Activated naive CD4-positive, alpha-beta T cell treated with anti-CD3 and anti-CD28 coated beads, Interleukin-2, amount 10 ng/mL, durations not matched to agents 5 hours and 36 hours (primary cell): ENCODE results near the gene AHDC1. TPM values are rescaled to one million over a fixed set of nuclear protein-coding genes. Genes with fewer than 3 reads are reported as not detected.

Experiments
- total RNA-seq, 2 experiments: library from RNA; stranded (reverse); gene quantifications; one replicate each; pipeline ENCODE4 v1.2.3, GENCODE V29; 2021

AHDC1 gene, protein sequence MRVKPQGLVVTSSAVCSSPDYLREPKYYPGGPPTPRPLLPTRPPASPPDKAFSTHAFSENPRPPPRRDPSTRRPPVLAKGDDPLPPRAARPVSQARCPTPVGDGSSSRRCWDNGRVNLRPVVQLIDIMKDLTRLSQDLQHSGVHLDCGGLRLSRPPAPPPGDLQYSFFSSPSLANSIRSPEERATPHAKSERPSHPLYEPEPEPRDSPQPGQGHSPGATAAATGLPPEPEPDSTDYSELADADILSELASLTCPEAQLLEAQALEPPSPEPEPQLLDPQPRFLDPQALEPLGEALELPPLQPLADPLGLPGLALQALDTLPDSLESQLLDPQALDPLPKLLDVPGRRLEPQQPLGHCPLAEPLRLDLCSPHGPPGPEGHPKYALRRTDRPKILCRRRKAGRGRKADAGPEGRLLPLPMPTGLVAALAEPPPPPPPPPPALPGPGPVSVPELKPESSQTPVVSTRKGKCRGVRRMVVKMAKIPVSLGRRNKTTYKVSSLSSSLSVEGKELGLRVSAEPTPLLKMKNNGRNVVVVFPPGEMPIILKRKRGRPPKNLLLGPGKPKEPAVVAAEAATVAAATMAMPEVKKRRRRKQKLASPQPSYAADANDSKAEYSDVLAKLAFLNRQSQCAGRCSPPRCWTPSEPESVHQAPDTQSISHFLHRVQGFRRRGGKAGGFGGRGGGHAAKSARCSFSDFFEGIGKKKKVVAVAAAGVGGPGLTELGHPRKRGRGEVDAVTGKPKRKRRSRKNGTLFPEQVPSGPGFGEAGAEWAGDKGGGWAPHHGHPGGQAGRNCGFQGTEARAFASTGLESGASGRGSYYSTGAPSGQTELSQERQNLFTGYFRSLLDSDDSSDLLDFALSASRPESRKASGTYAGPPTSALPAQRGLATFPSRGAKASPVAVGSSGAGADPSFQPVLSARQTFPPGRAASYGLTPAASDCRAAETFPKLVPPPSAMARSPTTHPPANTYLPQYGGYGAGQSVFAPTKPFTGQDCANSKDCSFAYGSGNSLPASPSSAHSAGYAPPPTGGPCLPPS (N-terminal part only)
- total RNA-seq = 10 to 100 TPM; 24.6 to 28.9 TPM

DNA sequence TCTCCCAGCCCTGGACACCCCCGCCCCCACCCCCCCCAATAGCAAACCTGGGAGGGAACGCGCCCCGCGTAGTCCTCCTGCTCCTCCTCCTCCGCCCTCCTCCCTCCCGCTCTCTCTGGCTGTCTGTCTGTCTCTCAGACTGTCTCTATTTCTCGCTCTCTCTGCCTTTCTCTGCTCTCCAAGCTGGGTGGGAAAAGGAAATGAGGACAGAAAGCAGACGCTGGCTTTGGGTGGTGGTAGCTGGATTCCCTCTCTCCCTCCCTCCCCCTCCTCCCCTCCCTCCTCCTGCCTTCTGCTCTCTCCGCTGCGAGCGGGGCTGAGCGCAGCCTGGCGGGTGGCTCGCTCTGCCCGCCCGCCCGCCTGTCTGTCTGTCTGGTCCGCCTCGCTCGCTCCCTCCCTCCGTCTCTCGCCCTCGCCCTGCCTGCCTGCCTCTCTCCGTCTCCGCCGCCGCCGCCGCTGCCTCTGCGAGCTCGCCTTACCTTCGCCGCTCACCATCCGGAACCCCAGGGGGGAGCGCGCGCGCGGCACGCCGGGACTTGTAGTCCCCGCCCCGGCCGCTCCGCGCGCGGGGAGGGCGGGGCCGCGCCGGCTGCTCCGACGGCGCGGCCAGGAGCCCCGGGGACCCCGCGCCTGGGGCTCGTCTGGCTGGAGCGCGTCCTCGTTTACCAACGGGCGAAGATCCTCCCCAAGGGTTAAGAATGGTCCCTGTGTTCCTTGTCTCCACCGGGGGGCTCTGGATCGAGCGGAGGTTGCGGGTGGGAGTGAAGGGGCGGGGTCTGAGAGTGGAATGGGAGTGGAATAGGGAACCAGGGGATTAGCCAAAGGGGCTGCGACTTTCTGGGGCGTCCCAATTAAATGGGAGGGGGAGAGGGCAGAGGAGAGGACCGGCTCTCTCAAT, at the start of gene AHDC1:
AHDC1 (minus strand) TSS at position 464 of the 898 bp plus-strand sequence. CDS start 52,029 bp downstream, outside the sequence.

GRCh38 chr1:27634985-27635367, 31.0 kb upstream of the AHDC1 start, which contains the start of gene FGR:
Gene FGR (minus strand): TSS chr1:27635185. CDS start chr1:27623916, 11,269 bp downstream.

GRCh38 chr1:27489973-27490741, 113.8 kb downstream of the AHDC1 start, which contains the start of gene WASF2:
Gene WASF2 (minus strand): TSS chr1:27490167. CDS start chr1:27428890, 61,277 bp downstream.

Other genes with a start within 250 kb of the AHDC1 start
- gene MAP3K6, start 237.2 kb downstream of the AHDC1 start, total RNA-seq = 1 to 10 TPM; 6.8 to 7.4 TPM
- gene FCN3, start 229.3 kb downstream of the AHDC1 start, total RNA-seq = not detected
- under 1 TPM in 1 of 2 experiments, not detected in 1; 0.18 TPM for gene CD164L2, start 220.8 kb downstream of the AHDC1 start, total RNA-seq
- gene GPR3, start 211.5 kb downstream of the AHDC1 start, total RNA-seq = under 1 TPM; 0.48 to 0.72 TPM
- gene WASF2, start 114.0 kb downstream of the AHDC1 start, total RNA-seq = 100 to 1,000 TPM; 139 TPM
- gene FGR, start 31.0 kb upstream of the AHDC1 start, total RNA-seq = under 1 TPM; 0.23 to 0.24 TPM
- gene IFI6, start 68.0 kb upstream of the AHDC1 start, total RNA-seq = 10 to 100 TPM; 57.2 to 62.7 TPM
- 10 to 100 TPM; 15.5 to 20.1 TPM for gene FAM76A, start 121.8 kb upstream of the AHDC1 start, total RNA-seq
- gene STX12, start 169.1 kb upstream of the AHDC1 start, total RNA-seq = 10 to 100 TPM; 26.0 to 27.9 TPM
- gene PPP1R8, start 226.6 kb upstream of the AHDC1 start, total RNA-seq = 10 to 100 TPM; 46.5 to 47.4 TPM